A549 (cell line): ENCODE results near the gene HDAC3. TPM values are rescaled to one million over a fixed set of nuclear protein-coding genes. Genes with fewer than 3 reads are reported as not detected.

Source experiments
- ATAC-seq, 2 experiments: fragments of 200-7000 bp in 1 of 2; fragments of >200 bp in 1 of 2; cut with Nextera tagmentation in 1 of 2; cut with Tn5 transposase in 1 of 2; 3 replicates each; pipeline versions ENCODE4 v1.8.0 to v1.9.1; 2018 to 2020; ENCODE audit warnings: mild to moderate bottlenecking in 1 of 2, moderate library complexity in 1 of 2
- CTCF ChIA-PET: fragments of 300-600 bp; sonication (Branson Sonifier 250); formaldehyde crosslinking; extraction: SDS; loops from one replicate; lab custom pipeline; 2021; ENCODE audit warnings: antibody characterized with exemption, inconsistent platforms; lab: Yijun Ruan, JAX
- POLR2A ChIA-PET: fragments of 350-600 bp; formaldehyde crosslinking; extraction: SDS; loops from one replicate; lab custom pipeline; 2021; ENCODE audit warnings: antibody characterized with exemption, inconsistent platforms; lab: Yijun Ruan, JAX
- DNase-seq, 2 experiments: peaks; one replicate each; pipeline versions ENCODE4 v3.0.0 to v3.0.0-alpha.2; 2011 to 2016; ENCODE audit warnings: low read depth in 1 of 2, low spot score in 1 of 2
- FAIRE-seq: peaks from 2 replicates; lab custom pipeline; 2011; peaks lifted over from hg19 to GRCh38; lab: Jason Lieb, UNC
- H3K27ac ChIP-seq, 2 experiments: fragments of >200 bp; sonication (Bioruptor Twin); formaldehyde crosslinking; 3 replicates each; pipeline ENCODE4 v1.5.1; 2016 to 2017
- H3K4me1 ChIP-seq: fragments of >200 bp; sonication (Bioruptor Twin); formaldehyde crosslinking; 3 replicates; pipeline ENCODE4 v1.6.1; 2016
- H3K4me2 ChIP-seq: fragments of >200 bp; sonication (Bioruptor Twin); formaldehyde crosslinking; 3 replicates; pipeline ENCODE4 v1.6.1; 2016
- H3K4me3 ChIP-seq: fragments of >200 bp; sonication (Bioruptor Twin); formaldehyde crosslinking; 3 replicates; pipeline ENCODE4 v1.5.1; 2016
- H3K9me3 ChIP-seq: fragments of >200 bp; sonication (Bioruptor Twin); formaldehyde crosslinking; 3 replicates; pipeline ENCODE4 v1.6.1; 2016
- BHLHE40 ChIP-seq: IDR thresholded peaks from 2 replicates; pipeline ENCODE4 v1.6.1; 2012; ENCODE audit warnings: low read depth, low read length, inconsistent platforms
- CBX8 ChIP-seq: fragments of 200-600 bp; sonication (generic); IDR thresholded peaks from 2 replicates; pipeline ENCODE4 v1.6.1; 2016
- CEBPB ChIP-seq, 2 experiments: fragments of >200 bp in 1 of 2; sonication (Bioruptor Twin) in 1 of 2; formaldehyde crosslinking in 1 of 2; IDR thresholded peaks; 2 replicates each; pipeline ENCODE4 v1.6.1; 2012 to 2016
- CHD4 ChIP-seq: fragments of 200-600 bp; sonication (generic); IDR thresholded peaks from 2 replicates; pipeline ENCODE4 v1.6.1; 2016; ENCODE audit warnings: antibody characterized with exemption, mild to moderate bottlenecking, borderline replicate concordance
- CTCF ChIP-seq: fragments of >200 bp; sonication (Bioruptor Twin); formaldehyde crosslinking; IDR thresholded peaks from 3 replicates; pipeline ENCODE4 v1.5.1; 2016
- E2F6 ChIP-seq: IDR thresholded peaks from 2 replicates; pipeline ENCODE4 v1.6.1; 2012; ENCODE audit warnings: low read depth, borderline replicate concordance
- ELK1 ChIP-seq: fragments of 150-350 bp; IDR thresholded peaks from 2 replicates; pipeline ENCODE4 v1.6.1; 2014; ENCODE audit warnings: low read depth, mild to moderate bottlenecking, low read length
- FOSB ChIP-seq: fragments of 250-450 bp; sonication (Bioruptor Pico); IDR thresholded peaks from 2 replicates; pipeline ENCODE4 v1.5.0; 2020; ENCODE audit warnings: mild to moderate bottlenecking, moderate library complexity
- FOSL2 ChIP-seq, 2 experiments: fragments of 450-650 bp in 1 of 2; fragments of >200 bp in 1 of 2; sonication (Bioruptor Twin) in 1 of 2; formaldehyde crosslinking; IDR thresholded peaks; 2 replicates each; pipeline versions ENCODE4 v1.5.0 to v1.6.1; 2016 to 2020; ENCODE audit warnings: mild to moderate bottlenecking in 1 of 2, moderate library complexity in 1 of 2
- FOXS1 ChIP-seq: fragments of 250-450 bp; sonication (Bioruptor Pico); IDR thresholded peaks from 2 replicates; pipeline ENCODE4 v1.5.0; 2020; ENCODE audit warnings: mild to moderate bottlenecking, moderate library complexity
- HDAC2 ChIP-seq: fragments of 200-600 bp; sonication (generic); IDR thresholded peaks from 2 replicates; pipeline ENCODE4 v1.6.1; 2016
- HES2 ChIP-seq: fragments of >200 bp; sonication (Bioruptor Twin); formaldehyde crosslinking; IDR thresholded peaks from 2 replicates; pipeline ENCODE4 v1.6.1; 2016
- HEYL ChIP-seq: fragments of 250-450 bp; sonication (Bioruptor Pico); IDR thresholded peaks from 2 replicates; pipeline ENCODE4 v1.8.0; 2021; ENCODE audit warnings: mild to moderate bottlenecking, moderate library complexity
- HOXB5 ChIP-seq: fragments of 250-450 bp; sonication (Bioruptor Pico); IDR thresholded peaks from 2 replicates; pipeline ENCODE4 v1.5.0; 2020; ENCODE audit warnings: mild to moderate bottlenecking, moderate library complexity
- JUNB ChIP-seq: fragments of >200 bp; sonication (Bioruptor Twin); formaldehyde crosslinking; IDR thresholded peaks from 2 replicates; pipeline ENCODE4 v1.6.1; 2016
- KDM5A ChIP-seq: fragments of 200-600 bp; sonication (generic); IDR thresholded peaks from 2 replicates; pipeline ENCODE4 v1.6.1; 2016; ENCODE audit warnings: antibody characterized with exemption, mild to moderate bottlenecking
- MAFK ChIP-seq: fragments of 450-650 bp; IDR thresholded peaks from 2 replicates; pipeline ENCODE4 v1.6.1; 2014; ENCODE audit not compliant: partially characterized antibody
- MAX ChIP-seq: IDR thresholded peaks from 2 replicates; pipeline ENCODE4 v1.6.1; 2012
- MYC ChIP-seq: IDR thresholded peaks from 2 replicates; pipeline ENCODE4 v1.6.1; 2012; ENCODE audit warnings: mild to moderate bottlenecking, inconsistent platforms, low read length, improper control_type of control experiment, borderline replicate concordance
- NR3C1 ChIP-seq: fragments of >200 bp; sonication (Bioruptor Twin); formaldehyde crosslinking; IDR thresholded peaks from 3 replicates; pipeline ENCODE4 v1.6.1; 2017
- PBX3 ChIP-seq: IDR thresholded peaks from 2 replicates; pipeline ENCODE4 v1.6.1; 2012
- POLR2A ChIP-seq: IDR thresholded peaks from 2 replicates; pipeline ENCODE4 v1.6.1; 2012; ENCODE audit warnings: mild to moderate bottlenecking, low read length
- POLR2AphosphoS2 ChIP-seq: conservative IDR thresholded peaks from 2 replicates; pipeline ENCODE4 v1.6.1; 2012; ENCODE audit warnings: low read length, improper control_type of control experiment, inconsistent platforms
- RARB ChIP-seq: fragments of 250-450 bp; sonication (Bioruptor Pico); IDR thresholded peaks from 2 replicates; pipeline ENCODE4 v1.8.0; 2021; ENCODE audit warnings: mild to moderate bottlenecking, moderate library complexity
- RCOR1 ChIP-seq: fragments of 150-350 bp; IDR thresholded peaks from 2 replicates; pipeline ENCODE4 v1.6.1; 2014; ENCODE audit warnings: antibody characterized with exemption, low read length, low read depth
- RFX5 ChIP-seq: fragments of 450-650 bp; IDR thresholded peaks from 2 replicates; pipeline ENCODE4 v1.7.1; 2014; ENCODE audit warnings: antibody characterized with exemption, mild to moderate bottlenecking, moderate library complexity
- TFCP2L1 ChIP-seq: fragments of 250-450 bp; sonication (Bioruptor Pico); IDR thresholded peaks from 2 replicates; pipeline ENCODE4 v1.5.0; 2021; ENCODE audit warnings: mild to moderate bottlenecking
- TP53 ChIP-seq: fragments of 250-450 bp; sonication (Bioruptor Pico); IDR thresholded peaks from 2 replicates; pipeline ENCODE4 v1.5.0; 2021; ENCODE audit warnings: mild to moderate bottlenecking, moderate library complexity
- ZNF302 ChIP-seq: fragments of 250-450 bp; sonication (Bioruptor Pico); IDR thresholded peaks from 2 replicates; pipeline ENCODE4 v1.9.0; 2021; ENCODE audit warnings: inconsistent platforms, mild to moderate bottlenecking, moderate library complexity
- WGBS: methylation state at CpG from one replicate; pipeline ENCODE4 v1.1.6; 2017; ENCODE audit errors: missing lambda C conversion rate; 5-methylcytosine and 5-hydroxymethylcytosine counted together
- polyA plus RNA-seq, 4 experiments: library from polyadenylated mRNA; depleted of rRNA in 3 of 4; stranded (reverse); fragments of >200 nt; fragmentation: RNase III in 1 of 4; extraction: RNeasy Plus Mini Kit Qiagen cat#74134 plus additional on column Dnase treatment in 1 of 4; gene quantifications; 2 replicates in 3 of 4; 3 replicates in 1 of 4; pipeline ENCODE4 v1.2.3, GENCODE V29; 2011 to 2017

Gene HDAC3
- polyA plus RNA-seq, 2 of the 4 experiments (the other 2 are of a cell fraction), result 51.1 to 67.3 TPM

GRCh38 chr5:141657937-141658545 lies 21.4 kb upstream of the HDAC3 start:
- Histone ChIP-seq H3K27ac (no peak overlapping the region), H3K9me3 (no peaks in the 10 kb centered on the region), H3K4me1 (peaks cover 9% of the 10 kb centered on the region)
- POLR2A ChIA-PET, result no interaction called here
- TF ChIP-seq JUNB, result 0 out of 2 replicates have a peak, but pooled peaks have one; percentile 17
- 0 out of 2 replicates have a peak, but pooled peaks have one; percentile 27 for TF ChIP-seq FOSL2 (IDR thresholded peaks at IDR 0.05)
- TF ChIP-seq FOSL2 (CRISPR knock-in tag; IDR thresholded peaks at IDR 0.05), result peak; percentile 93
- TF ChIP-seq FOSB, result no peak
- TF ChIP-seq, all 56 proteins: peak for 2
- WGBS, result 61% methylated on average over 8 of the region's 8 CpGs
- Histone ChIP-seq H3K4me3 (no peak overlapping the region), H3K4me2 (peak overlapping the region; percentile 35)
- FAIRE-seq (no peak), DNase-seq (peak; percentile 63 to 70), ATAC-seq (peak; percentile 32 to 44; a peak in 3 of 6 replicates)
- CTCF ChIA-PET, result interaction anchor here (0.8 to 2.4 kb wide), 10 partner anchors 11 to 303 kb away, joined by 3 to 11 read pairs (median 5); partner anchors contain the start of gene DIAPH1

GRCh38 chr5:141657404-141657803 lies 20.8 kb upstream of the HDAC3 start:
- H3K4me3 ChIP-seq, result no peak overlapping the region
- TF ChIP-seq CHD4 (no peak), NR3C1 (no peak), E2F6 (no peak), TFCP2L1 (CRISPR knock-in tag) (no peak), BHLHE40 (no peak), HDAC2 (no peak), PBX3 (no peak), FOXS1 (CRISPR knock-in tag) (no peak), MAX (no peak), FOSB (no peak), ZNF302 (CRISPR knock-in tag) (no peak), MYC (no peak), RCOR1 (no peak), HEYL (CRISPR knock-in tag) (no peak), MAFK (no peak), CEBPB (IDR thresholded peaks at IDR 0.05) (no peak), RFX5 (no peak)
- no peak overlapping the region for H3K27ac ChIP-seq
- no peak overlapping the region for H3K4me2 ChIP-seq
- 89% methylated on average over 1 of the region's 1 CpG for WGBS
- ChIA-PET POLR2A (no interaction called here), CTCF (interaction anchor here (0.8 to 2.1 kb wide), 8 partner anchors 7 to 303 kb away, joined by 3 to 13 read pairs (median 4); partner anchors contain the start of gene DIAPH1)
- ATAC-seq (no peak), DNase-seq (no peak), FAIRE-seq (no peak)
- H3K9me3 ChIP-seq, result no peaks in the 10 kb centered on the region
- H3K4me1 ChIP-seq, result peaks cover 9% of the 10 kb centered on the region

GRCh38 chr5:141656396-141656795 lies 19.7 kb upstream of the HDAC3 start:
- Histone ChIP-seq H3K4me2 (no peak overlapping the region), H3K9me3 (no peaks in the 10 kb centered on the region), H3K4me3 (no peak overlapping the region), H3K27ac (no peak overlapping the region), H3K4me1 (peaks cover 9% of the 10 kb centered on the region)
- FAIRE-seq (no peak), DNase-seq (no peak), ATAC-seq (no peak)
- ChIA-PET CTCF (interaction anchor here (0.9 to 2.1 kb wide), 3 partner anchors 8 to 304 kb away, joined by 3 to 13 read pairs (median 3); no protein-coding TSS in a partner anchor), POLR2A (no interaction called here)
- 94% methylated on average over 9 of the region's 9 CpGs for WGBS
- TF ChIP-seq CBX8, result no peak
- TF ChIP-seq E2F6, result no peak
- no peak for TF ChIP-seq NR3C1
- TF ChIP-seq KDM5A, result no peak
- TF ChIP-seq HES2, result no peak
- no peak for TF ChIP-seq MAX
- TF ChIP-seq POLR2A, result no peak
- TF ChIP-seq TP53 (CRISPR knock-in tag), result no peak
- no peak for TF ChIP-seq POLR2AphosphoS2
- no peak for TF ChIP-seq MYC
- no peak for TF ChIP-seq HOXB5 (CRISPR knock-in tag)
- no peak for TF ChIP-seq CTCF
- no peak for TF ChIP-seq ELK1
- no peak for TF ChIP-seq RARB
